Stimulated activated CD4-positive, alpha-beta T cell treated with anti-CD3 and anti-CD28 coated beads, Interleukin-15, amount 100 ng/mL, for 1 hour (primary cell): ENCODE data around the gene KMT2D.
A peak's percentile ranks its signal among the peaks of the same experiment; 100 is the strongest.
"Not testable (repeated sequence)": the region's sequence is repeated elsewhere in the genome, so short reads cannot be mapped to it uniquely, and the experiment has no call there.

Source experiments
- DNase-seq, 2 donors: peaks; one replicate each; pipeline ENCODE4 v3.0.0-alpha.2; 2020; ENCODE audit warnings: low read depth in 1 of 2, low spot score in 1 of 2

The KMT2D gene

DNA sequence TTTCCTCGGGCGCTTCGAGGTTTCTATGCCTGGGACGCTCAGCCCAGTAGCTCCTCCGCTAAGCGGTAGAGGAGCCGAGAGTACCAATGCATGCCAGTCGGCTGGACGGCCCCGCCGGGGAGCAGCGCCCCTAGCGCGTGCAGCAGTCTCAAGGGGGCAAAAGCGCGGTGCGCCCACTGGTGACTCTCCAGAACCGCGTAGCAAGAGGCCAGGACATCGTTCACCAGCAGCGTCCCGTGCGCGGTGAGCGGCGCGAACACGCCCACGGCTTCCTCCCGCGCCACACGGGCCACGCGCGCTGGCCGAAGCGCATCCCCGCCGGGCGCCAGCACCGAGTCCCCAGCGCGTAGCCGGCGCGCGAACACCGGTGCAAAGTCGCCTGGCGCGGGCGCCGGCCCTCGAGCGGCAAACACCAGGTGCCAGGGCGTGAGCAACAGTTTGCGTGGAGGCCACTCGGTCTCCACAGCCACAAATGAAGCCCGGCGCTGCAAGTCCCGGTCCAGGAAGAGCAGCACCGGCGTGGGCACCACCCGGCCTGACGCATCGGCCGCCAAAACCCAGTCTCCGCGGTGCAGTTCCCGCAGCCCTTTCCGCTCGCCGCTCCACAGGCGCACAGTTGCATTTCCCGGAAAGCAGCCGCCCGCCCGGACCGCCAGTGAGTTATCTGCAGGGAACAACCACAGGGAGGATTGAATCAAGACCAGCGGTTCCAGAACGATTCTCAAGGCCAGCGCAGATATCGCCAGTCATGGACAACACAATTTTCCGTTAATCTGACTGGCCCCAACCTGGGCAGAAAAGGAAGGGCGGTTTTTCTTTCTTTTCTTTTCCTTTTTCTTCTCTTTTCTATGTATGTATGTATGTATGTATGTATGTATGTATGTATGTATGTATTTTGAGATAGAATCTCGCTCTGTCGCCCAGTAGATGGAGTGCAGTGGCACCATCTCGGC lies 29.5 kb upstream of the KMT2D start:
- no peak for DNase-seq

DNA sequence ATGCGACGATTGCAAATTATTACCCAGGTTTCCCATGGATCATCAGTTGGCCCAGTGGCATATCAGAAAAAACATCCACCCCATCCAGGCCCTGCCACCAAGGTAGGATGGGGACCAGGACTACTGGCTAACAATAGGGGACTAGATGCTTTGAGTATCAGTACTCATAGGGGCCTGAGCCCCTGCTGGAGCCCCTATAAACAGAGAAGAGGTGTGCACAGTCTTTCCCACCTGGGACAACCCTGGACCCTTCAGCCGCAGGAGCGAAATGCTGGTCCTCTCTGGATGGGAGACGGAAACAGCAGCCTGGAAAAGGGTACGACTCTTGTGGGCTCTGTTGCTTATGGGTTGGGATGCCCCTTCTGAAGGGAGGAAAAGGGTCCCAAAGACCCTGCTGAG lies 28.3 kb upstream of the KMT2D start:
- no peak for DNase-seq

DNA sequence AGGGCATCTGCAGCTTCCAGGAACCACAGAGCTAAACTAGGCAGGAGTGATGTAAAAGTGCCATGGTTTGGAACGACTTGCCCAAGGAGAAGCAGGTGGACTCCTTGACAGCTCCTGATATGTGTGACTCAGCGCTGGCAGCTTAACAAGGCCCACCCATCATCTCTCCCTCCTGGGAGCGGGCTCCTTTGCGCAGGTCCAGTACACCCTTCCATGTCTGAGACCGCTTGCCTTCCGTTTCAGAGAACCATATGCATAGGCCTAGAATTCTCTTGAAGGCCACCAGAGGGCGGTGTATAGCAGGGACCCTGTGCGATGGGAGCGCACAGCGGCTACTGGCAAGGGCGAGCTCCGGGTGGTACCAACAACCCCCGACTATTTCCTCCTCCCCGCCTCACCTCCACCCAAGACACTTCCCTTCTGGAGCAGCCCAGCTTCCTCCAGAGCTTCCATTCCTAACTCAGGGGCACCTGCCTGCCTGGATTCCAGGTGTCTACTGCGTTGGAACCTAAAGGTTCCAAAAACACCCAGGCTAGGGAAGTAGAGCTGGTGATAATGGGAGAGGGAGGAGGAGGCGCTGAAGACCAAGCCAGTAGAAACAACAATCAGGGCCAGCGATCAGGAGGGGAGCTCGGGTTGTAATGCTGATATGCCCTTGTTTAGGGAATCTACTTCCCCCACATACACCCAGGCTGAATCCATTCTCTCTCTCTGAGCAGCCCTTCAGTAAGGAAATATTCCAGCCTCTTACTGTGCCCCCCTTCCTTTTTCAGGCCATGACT lies 27.7 kb upstream of the KMT2D start:
- peak; percentile 36 to 41 for DNase-seq

DNA sequence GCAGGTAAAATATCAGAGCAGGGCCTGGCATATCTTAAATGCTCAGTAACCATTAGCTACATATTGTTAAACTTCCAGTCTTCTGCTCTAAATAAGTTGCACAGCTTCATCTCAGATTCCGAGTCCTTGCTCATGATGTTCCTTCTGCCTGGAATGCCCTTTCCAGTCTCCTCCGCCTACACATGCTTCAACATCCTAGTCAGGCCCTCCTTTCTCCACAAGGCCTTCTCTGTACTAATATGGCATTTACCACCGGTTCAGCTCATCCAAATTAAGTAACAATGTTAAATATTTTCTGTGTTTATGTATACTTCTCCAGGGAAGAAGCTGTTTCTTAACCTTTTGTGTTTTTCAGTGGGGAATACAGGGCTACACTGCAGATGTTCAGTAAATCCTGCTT lies 25.5 kb upstream of the KMT2D start:
- DNase-seq = no peak

DNA sequence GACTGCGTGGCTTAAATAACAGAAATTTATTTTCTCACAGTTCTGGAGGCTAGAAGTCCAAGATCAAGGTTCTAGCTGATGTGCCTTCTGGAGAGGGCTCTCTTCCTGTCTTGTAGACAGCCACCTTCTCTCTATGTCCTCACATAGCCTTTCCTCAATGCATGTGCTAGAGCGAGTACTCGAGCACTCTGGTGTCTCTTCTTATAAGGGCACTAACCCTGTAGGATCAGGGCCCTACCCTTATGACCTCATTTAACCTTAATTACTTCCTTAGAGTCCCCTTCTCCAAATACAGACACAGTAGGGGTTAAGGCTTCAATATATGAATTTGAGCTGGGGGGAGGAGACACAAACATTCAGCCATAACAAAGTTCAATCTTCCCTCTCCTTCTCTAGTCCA lies 23.8 kb upstream of the KMT2D start:
- no peak for DNase-seq

GRCh38 chr12:49079793-49080192 lies 19.2 kb upstream of the KMT2D start:
- DNase-seq = no peak

DNA sequence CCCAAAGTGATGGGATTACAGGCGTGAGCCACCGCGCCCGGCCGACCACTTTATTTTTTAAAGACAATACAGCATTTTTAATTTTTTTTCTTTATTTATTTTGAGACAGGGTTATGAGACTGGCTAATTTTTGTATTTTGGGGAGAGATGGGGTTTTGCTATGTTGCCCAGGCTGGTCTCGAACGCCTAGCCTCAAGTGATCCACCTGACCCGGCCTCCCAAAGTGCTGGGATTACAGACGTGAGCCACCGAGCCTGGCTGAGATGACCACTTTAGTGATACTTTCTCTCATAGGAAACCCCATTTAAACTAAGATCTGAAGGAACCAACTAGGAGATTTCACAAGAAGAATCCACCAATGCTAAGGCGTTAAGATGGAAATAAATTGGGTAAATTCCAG lies 10.4 kb upstream of the KMT2D start:
- DNase-seq = no peak

GRCh38 chr12:49069507-49070346 lies 9.1 kb upstream of the KMT2D start, which contains the start of gene RHEBL1:
TSS of gene RHEBL1 (minus strand) at chr12:49069979. CDS start at chr12:49069785, 194 bp downstream.
- peak; percentile 95 to 99 for DNase-seq

DNA sequence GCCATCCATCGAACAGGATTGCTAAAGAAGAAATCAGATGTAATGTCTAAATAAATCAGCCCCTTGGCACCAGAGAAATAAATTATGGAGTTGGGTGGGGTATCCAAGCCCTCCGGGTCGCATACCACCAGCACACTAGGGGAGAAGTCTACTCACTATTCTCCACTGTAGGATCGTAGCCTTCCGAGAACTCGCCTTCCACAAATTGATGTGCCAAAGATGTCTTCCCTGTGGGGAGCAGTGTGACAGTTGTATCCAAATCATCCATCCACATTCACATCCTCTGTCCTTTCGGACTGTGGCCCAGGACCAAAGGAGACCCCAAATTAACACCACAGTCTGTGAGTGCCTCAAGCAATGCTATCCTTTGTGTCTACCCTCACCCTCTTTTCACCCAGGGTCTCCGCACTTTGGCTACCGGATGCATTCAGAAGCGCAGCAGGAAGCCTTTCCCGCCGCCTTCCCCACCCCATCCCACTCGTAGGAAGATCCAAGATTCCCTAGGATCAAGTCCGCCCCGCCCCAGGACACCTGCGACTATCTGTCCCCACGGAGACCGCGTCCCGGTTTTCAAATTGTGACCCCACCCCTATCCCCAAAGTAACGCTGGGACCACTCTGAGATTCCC lies 8.4 kb upstream of the KMT2D start:
- DNase-seq = no peak

- no peak for DNase-seq
Observed at GRCh38 chr12:49066120-49066519, 5.5 kb upstream of the KMT2D start.

- no peak for DNase-seq
Observed at GRCh38 chr12:49064767-49065152, 4.2 kb upstream of the KMT2D start.

DNA sequence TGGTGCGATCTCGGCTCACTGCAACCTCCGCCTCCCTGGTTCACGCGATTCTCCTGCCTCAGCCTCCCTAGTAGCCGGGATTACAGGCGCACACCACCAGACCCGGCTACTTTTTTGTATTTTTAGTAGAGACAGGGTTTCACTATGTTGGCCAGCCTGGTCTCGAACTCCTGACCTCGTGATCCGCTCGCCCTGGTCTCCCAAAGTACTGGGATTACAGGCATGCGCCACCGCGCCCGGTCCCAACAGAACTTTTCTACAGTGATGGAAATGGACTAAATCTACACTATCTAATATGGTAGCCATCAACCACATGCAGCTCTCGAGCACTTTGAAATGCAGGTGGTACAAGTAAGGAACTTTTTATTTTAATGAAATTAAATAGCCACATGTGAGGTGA lies 1.3 kb upstream of the KMT2D start:
- DNase-seq = not testable (repeated sequence)

DNA sequence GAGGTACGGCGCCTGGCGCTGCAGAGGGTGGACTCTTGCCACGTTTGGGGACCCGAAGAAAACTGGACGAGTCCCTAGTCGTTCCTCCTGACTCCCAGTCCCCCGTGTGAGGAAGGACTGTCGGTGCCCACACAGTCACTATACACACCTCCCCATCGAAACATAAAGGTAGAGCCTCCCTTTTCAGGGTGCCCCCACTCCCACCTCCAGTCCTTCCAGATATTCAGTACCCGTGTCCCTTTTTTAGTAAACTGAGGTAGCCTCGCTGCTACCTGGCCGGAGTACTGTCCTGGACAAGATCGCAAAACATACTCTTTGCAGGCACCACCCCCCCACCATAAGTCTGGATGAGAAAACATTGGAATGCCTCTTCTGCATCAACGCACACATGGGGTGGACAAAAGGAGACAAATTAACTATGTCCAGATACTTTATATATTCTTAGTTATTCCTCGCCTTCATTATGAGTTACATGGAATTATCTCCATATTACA lies 610 bp upstream of the KMT2D start:
- DNase-seq = no peak

DNA sequence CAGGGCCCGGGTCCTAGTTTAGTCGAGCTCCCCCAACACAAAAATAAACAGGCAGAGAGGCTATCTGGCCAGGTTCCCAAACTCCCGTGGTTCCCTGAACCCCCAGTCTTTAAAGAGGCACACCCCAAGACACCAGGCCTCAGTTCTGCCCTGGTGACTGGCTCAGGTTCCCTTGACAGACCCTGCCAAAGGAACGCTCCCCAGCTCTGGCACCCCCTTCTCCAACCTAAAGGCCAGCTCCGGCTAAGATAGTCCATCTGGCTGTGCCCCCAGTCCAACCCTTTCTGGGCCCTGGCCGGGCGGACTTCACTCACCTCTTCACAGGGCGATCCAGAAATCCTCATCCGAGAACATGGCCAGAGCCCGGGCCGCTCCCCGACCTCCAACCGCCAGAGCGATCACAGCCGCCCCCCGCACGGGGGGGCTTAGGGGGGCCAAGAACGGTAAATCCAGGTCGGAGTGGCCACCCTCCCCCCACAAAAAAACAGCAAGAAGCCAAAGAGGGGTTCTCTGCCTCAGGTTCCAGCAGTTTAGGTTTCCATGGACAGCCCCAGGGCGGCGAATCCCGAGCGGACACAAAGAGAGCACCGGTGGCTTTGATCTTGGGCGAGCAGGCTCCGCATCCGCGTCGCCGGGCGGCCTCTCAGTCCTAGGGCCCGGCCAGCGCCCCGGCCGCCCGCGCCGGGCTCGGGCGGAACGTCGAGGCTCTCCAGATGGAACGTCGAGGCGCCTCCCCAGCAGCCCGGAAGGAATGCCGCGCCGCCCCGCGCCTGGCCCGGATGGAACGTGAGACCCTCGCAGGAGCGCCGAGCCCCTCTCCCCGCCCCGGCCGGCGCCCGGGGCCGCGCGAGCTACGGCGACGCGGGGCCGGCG lies 1.1 kb downstream of the KMT2D start:
- no peak for DNase-seq

DNA sequence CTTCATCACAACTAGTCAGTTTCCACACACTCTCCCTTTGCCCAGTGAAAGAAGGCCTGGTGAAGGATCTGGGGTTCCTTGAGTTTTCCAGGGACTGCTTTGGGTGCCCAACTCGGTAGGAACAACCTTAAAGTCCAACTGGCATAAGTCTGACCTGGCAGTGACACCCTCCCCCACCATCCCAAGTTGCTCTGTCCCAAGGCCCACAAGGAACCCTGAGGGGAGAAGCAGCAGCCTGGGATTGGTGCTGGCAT lies 1.6 kb downstream of the KMT2D start:
- no peak for DNase-seq

- DNase-seq = no peak
Observed at GRCh38 chr12:49058366-49059044, 2.1 kb downstream of the KMT2D start.

- DNase-seq = no peak
Observed at GRCh38 chr12:49057888-49058287, 2.7 kb downstream of the KMT2D start.

DNA sequence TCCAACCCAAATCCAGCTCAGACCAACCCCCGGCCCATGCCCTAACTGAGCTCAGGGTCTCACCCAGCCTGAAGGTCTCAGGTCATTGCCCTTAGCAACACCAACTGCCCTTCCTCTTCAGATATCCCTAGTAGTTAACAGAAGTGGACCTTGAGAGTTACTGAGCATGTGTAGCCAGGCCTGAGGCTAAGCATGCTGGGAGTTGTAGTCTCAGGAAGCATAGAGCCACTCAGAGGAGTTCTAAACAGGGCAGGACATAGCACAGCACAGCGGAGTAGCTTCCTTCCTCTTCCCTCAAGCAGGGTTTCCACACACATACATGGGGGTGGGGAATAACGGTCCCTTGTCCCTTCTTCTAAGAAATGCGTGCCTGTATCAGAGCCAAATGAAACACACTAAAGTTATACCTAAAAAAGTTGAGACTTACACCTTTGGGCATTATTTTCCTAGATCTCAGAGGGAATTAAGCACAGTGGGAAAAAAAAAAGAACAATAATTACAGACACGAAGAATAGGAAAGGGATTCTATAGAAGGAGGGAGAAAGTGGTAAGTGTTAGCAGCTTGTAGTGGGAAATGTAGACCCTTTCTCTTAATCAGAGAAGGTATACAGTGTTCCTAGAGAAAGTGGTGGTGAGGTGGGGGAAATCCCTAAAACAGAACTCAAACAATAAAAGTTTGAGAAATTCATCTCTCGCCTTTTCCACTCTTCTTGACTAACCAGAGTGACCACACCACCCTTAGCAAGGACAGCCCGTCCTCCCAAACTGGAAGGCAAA lies 4.4 kb downstream of the KMT2D start:
- no peak for DNase-seq

DNA sequence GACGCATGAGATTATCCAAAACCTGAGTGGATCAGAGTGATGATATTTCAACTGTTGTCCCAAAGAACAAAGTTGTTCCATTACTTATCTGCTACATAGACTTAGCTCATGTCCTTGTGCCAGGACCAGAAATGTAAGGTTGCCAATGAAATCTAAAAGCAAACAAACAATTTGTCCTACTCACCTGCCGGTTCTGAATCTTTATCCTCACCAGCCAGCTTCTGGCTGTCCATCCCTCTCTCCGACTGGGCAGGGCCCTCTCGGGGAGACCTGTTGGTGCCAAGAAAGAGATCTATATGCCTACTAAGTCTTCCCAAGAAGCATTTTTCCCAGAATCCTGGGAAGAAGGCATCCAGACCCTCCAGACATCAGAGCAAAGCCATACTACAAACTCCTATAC lies 5.5 kb downstream of the KMT2D start:
- no peak for DNase-seq
